H9 (cell line): Measurements from ENCODE around the gene UBE3B. TPM values are rescaled to one million over a fixed set of nuclear protein-coding genes. Genes with fewer than 3 reads are reported as not detected.

Experiments
- DNase-seq: peaks from one replicate; pipeline ENCODE4 v3.0.0-alpha.2; 2017
- H2AFZ ChIP-seq: one replicate; pipeline ENCODE4 v1.6.1; 2013; ENCODE audit warnings: mild to moderate bottlenecking, low read length, control low read depth, moderate library complexity
- H2AK5ac ChIP-seq: 2 replicates; pipeline ENCODE4 v1.6.1; 2013; ENCODE audit warnings: low read length, control low read depth, mixed read lengths; ENCODE audit not compliant: insufficient read length
- H2BK120ac ChIP-seq: one replicate; pipeline ENCODE4 v1.6.1; 2013; ENCODE audit warnings: low read depth, mild to moderate bottlenecking, low read length, control low read depth, inconsistent platforms; ENCODE audit not compliant: poor library complexity, severe bottlenecking
- H2BK12ac ChIP-seq: 2 replicates; pipeline ENCODE4 v1.6.1; 2013; ENCODE audit warnings: low read length, control low read depth, mixed read lengths, low read depth; ENCODE audit not compliant: insufficient read length
- H2BK15ac ChIP-seq: 2 replicates; pipeline ENCODE4 v1.6.1; 2013; ENCODE audit warnings: low read depth, low read length, control low read depth
- H2BK20ac ChIP-seq: one replicate; pipeline ENCODE4 v1.6.1; 2013; ENCODE audit warnings: low read depth, mild to moderate bottlenecking, low read length, control low read depth, inconsistent platforms; ENCODE audit not compliant: poor library complexity, severe bottlenecking
- H2BK5ac ChIP-seq: 2 replicates; pipeline ENCODE4 v1.6.1; 2013; ENCODE audit warnings: low read length, control low read depth, mixed read lengths; ENCODE audit not compliant: insufficient read length
- H3K14ac ChIP-seq: 2 replicates; pipeline ENCODE4 v1.6.1; 2013; ENCODE audit warnings: low read length, control low read depth; ENCODE audit not compliant: insufficient read depth
- H3K18ac ChIP-seq: 2 replicates; pipeline ENCODE4 v1.6.1; 2013; ENCODE audit warnings: low read depth, mild to moderate bottlenecking, mixed read lengths, low read length, control low read depth; ENCODE audit not compliant: insufficient read length
- H3K23ac ChIP-seq: 2 replicates; pipeline ENCODE4 v1.6.1; 2013; ENCODE audit warnings: low read length, control low read depth, mixed read lengths, low read depth; ENCODE audit not compliant: insufficient read length
- H3K23me2 ChIP-seq: 2 replicates; pipeline ENCODE4 v1.6.1; 2013; ENCODE audit warnings: low read depth, mild to moderate bottlenecking, mixed read lengths, low read length, control low read depth; ENCODE audit not compliant: insufficient read length, poor library complexity, severe bottlenecking
- H3K27ac ChIP-seq: 2 replicates; pipeline ENCODE4 v1.5.1; 2013; ENCODE audit warnings: low read length, control low read depth, mixed read lengths, low read depth; ENCODE audit not compliant: insufficient read length
- H3K27me3 ChIP-seq: 2 replicates; pipeline ENCODE4 v1.6.1; 2013; ENCODE audit warnings: low read length, control low read depth, inconsistent platforms; ENCODE audit not compliant: insufficient read depth
- H3K4ac ChIP-seq: 2 replicates; pipeline ENCODE4 v1.6.1; 2013; ENCODE audit warnings: low read depth, mild to moderate bottlenecking, control low read depth, inconsistent platforms, low read length, moderate library complexity
- H3K4me1 ChIP-seq: 2 replicates; pipeline ENCODE4 v1.6.1; 2013; ENCODE audit warnings: low read length, control low read depth, inconsistent platforms; ENCODE audit not compliant: insufficient read depth
- H3K4me2 ChIP-seq: 2 replicates; pipeline ENCODE4 v1.6.1; 2013; ENCODE audit warnings: low read length, control low read depth, mixed read lengths; ENCODE audit not compliant: insufficient read length, insufficient read depth
- H3K56ac ChIP-seq: 2 replicates; pipeline ENCODE4 v1.6.1; 2013; ENCODE audit warnings: low read depth, mild to moderate bottlenecking, mixed read lengths, low read length, control low read depth; ENCODE audit not compliant: insufficient read length
- H3K79me1 ChIP-seq: 2 replicates; pipeline ENCODE4 v1.6.1; 2013; ENCODE audit warnings: low read depth, mild to moderate bottlenecking, moderate library complexity, low read length, control low read depth, inconsistent platforms; ENCODE audit not compliant: insufficient read depth, poor library complexity, severe bottlenecking
- H3K79me2 ChIP-seq: 2 replicates; pipeline ENCODE4 v1.6.1; 2013; ENCODE audit warnings: low read length, control low read depth, inconsistent platforms; ENCODE audit not compliant: insufficient read depth
- H3K9ac ChIP-seq: 2 replicates; pipeline ENCODE4 v1.6.1; 2013; ENCODE audit warnings: low read length, control low read depth, mixed read lengths; ENCODE audit not compliant: insufficient read length; ENCODE audit errors: extremely low read depth
- H3K9me3 ChIP-seq: one replicate; pipeline ENCODE4 v1.6.1; 2013; ENCODE audit warnings: low read depth, low read length, inconsistent platforms; ENCODE audit not compliant: control insufficient read depth
- H3T11ph ChIP-seq: one replicate; pipeline ENCODE4 v1.6.1; 2013; ENCODE audit warnings: mild to moderate bottlenecking, low read length, control low read depth, inconsistent platforms
- H4K20me1 ChIP-seq: one replicate; pipeline ENCODE4 v1.6.1; 2013; ENCODE audit not compliant: control insufficient read depth, insufficient read length, insufficient read depth
- H4K5ac ChIP-seq: 2 replicates; pipeline ENCODE4 v1.6.1; 2013; ENCODE audit warnings: low read depth, mild to moderate bottlenecking, mixed read lengths, low read length, control low read depth; ENCODE audit not compliant: insufficient read length
- H4K8ac ChIP-seq: replicated peaks from 2 replicates; pipeline ENCODE4 v1.6.1; 2013; ENCODE audit warnings: low read length, control low read depth, mixed read lengths, low read depth; ENCODE audit not compliant: insufficient read length
- H4K91ac ChIP-seq: 2 replicates; pipeline ENCODE4 v1.6.1; 2013; ENCODE audit warnings: low read depth, mild to moderate bottlenecking, moderate library complexity, mixed read lengths, low read length, control low read depth; ENCODE audit not compliant: insufficient read length
- H3K27ac Mint-ChIP-seq, 3 experiments: 2 replicates in 2 of 3; 3 replicates in 1 of 3; pipeline ENCODE4 v1.8.0; 2020 to 2021; ENCODE audit warnings: mixed read lengths in 3 of 3, mild to moderate bottlenecking in 1 of 3, moderate library complexity in 1 of 3
- H3K27me3 Mint-ChIP-seq: 2 replicates; pipeline ENCODE4 v1.8.0; 2021; ENCODE audit warnings: low read depth, mild to moderate bottlenecking, moderate library complexity, mixed read lengths
- H3K36me3 Mint-ChIP-seq, 3 experiments: 2 replicates in 2 of 3; 3 replicates in 1 of 3; pipeline ENCODE4 v1.8.0; 2020 to 2021; ENCODE audit warnings: low read depth in 3 of 3, mixed read lengths in 3 of 3; ENCODE audit not compliant: insufficient read depth in 1 of 3
- H3K4me1 Mint-ChIP-seq, 2 experiments: 2 replicates each; pipeline ENCODE4 v1.8.0; 2020; ENCODE audit warnings: mixed read lengths in 2 of 2
- H3K4me3 Mint-ChIP-seq, 2 experiments: 2 replicates in 1 of 2; 3 replicates in 1 of 2; pipeline ENCODE4 v1.8.0; 2020 to 2021; ENCODE audit warnings: mild to moderate bottlenecking in 2 of 2, mixed read lengths in 2 of 2, moderate library complexity in 1 of 2
- H3K9me3 Mint-ChIP-seq, 2 experiments: 2 replicates in 1 of 2; 3 replicates in 1 of 2; pipeline ENCODE4 v1.8.0; 2020; ENCODE audit warnings: mild to moderate bottlenecking in 2 of 2, mixed read lengths in 2 of 2, moderate library complexity in 1 of 2
- WGBS: extraction: QIAGEN DNeasy Blood & Tissue Kit; methylation state at CpG from one replicate; pipeline ENCODE4 v1.1.7; 2013; ENCODE audit warnings: missing lambda C conversion rate, low lambda C conversion rate, mixed read lengths; ENCODE audit not compliant: insufficient read length; ENCODE audit errors: extremely low coverage; 5-methylcytosine and 5-hydroxymethylcytosine counted together
- total RNA-seq: library from RNA; stranded (reverse); gene quantifications from 2 replicates; pipeline ENCODE4 v1.2.1, GENCODE V29; 2021
- TF ChIP-seq, protein P1 (sequence below): fragments of 200-600 bp; sonication (generic); conservative IDR thresholded peaks from 3 replicates; pipeline ENCODE4 v1.8.0; 2021; ENCODE audit warnings: antibody characterized with exemption, mild to moderate bottlenecking

The UBE3B gene
- total RNA-seq, 1 experiment from 2014 or later = 24.2 TPM

DNA sequence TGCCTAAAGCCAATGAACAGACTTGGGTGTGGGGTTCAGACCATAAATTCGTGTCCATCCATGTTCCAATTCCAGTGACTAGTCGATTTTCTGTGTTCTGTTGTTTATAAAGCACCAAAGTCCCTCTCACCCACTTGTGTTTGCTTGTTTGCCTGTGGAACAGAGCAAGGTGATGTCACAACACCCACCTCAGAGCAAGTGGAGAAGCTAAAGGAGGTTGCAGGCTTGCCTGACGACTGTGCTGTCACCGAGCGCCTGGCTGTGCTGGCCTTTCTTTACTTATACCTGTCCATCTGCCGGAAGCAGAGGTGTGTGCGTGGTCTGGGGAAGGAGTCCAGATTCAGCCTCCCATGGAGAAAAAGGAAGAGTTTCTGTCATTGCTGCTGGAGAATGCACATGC lies 102.2 kb downstream of the UBE3B start:
- H3K23ac ChIP-seq = no peak overlapping the region
- no peak overlapping the region for H4K91ac ChIP-seq
- H3K14ac ChIP-seq = no peak overlapping the region
- H3K56ac ChIP-seq = no peak overlapping the region
- H3K27me3 Mint-ChIP-seq = no peaks in the 10 kb centered on the region
- H2BK12ac ChIP-seq = no peak overlapping the region
- no peaks in the 10 kb centered on the region for H3K79me2 ChIP-seq
- no peaks in the 10 kb centered on the region for H4K20me1 ChIP-seq
- no peaks in the 10 kb centered on the region for H3K9me3 Mint-ChIP-seq
- no peak overlapping the region for H3K4me3 Mint-ChIP-seq
- H2AFZ ChIP-seq = no peak overlapping the region
- H3K9ac ChIP-seq = no peak overlapping the region
- H3K23me2 ChIP-seq = no peaks in the 10 kb centered on the region
- no peaks in the 10 kb centered on the region for H3K27me3 ChIP-seq
- peaks cover 4 to 5% of the 10 kb centered on the region in 2 experiments for H3K4me1 Mint-ChIP-seq
- H3K18ac ChIP-seq = no peak overlapping the region
- no CpG with 5 or more reads among the region's 7 CpGs for WGBS
- H3K27ac Mint-ChIP-seq = no peak overlapping the region
- no peak overlapping the region for H2AK5ac ChIP-seq
- 0 out of 2 replicates have a peak, but pooled peaks cover 2% of the 10 kb centered on the region for H3K4me1 ChIP-seq
- no peak overlapping the region for H2BK20ac ChIP-seq
- H4K8ac ChIP-seq = no peak overlapping the region
- H2BK120ac ChIP-seq = no peak overlapping the region
- H3K27ac ChIP-seq = no peak overlapping the region
- H3K79me1 ChIP-seq = no peaks in the 10 kb centered on the region
- H4K5ac ChIP-seq = no peak overlapping the region
- no peaks in the 10 kb centered on the region for H3K9me3 ChIP-seq
- no peak overlapping the region for H3K4me2 ChIP-seq
- H3K4ac ChIP-seq = no peak overlapping the region
- H3K36me3 Mint-ChIP-seq = peaks cover 7 to 68% (median 63%) of the 10 kb centered on the region in 3 experiments; a peak in 6 of 7 replicates
- no peak overlapping the region for H3T11ph ChIP-seq
- no peak for DNase-seq
- TF ChIP-seq, protein P1, sequence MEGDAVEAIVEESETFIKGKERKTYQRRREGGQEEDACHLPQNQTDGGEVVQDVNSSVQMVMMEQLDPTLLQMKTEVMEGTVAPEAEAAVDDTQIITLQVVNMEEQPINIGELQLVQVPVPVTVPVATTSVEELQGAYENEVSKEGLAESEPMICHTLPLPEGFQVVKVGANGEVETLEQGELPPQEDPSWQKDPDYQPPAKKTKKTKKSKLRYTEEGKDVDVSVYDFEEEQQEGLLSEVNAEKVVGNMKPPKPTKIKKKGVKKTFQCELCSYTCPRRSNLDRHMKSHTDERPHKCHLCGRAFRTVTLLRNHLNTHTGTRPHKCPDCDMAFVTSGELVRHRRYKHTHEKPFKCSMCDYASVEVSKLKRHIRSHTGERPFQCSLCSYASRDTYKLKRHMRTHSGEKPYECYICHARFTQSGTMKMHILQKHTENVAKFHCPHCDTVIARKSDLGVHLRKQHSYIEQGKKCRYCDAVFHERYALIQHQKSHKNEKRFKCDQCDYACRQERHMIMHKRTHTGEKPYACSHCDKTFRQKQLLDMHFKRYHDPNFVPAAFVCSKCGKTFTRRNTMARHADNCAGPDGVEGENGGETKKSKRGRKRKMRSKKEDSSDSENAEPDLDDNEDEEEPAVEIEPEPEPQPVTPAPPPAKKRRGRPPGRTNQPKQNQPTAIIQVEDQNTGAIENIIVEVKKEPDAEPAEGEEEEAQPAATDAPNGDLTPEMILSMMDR = no peak
- H2BK5ac ChIP-seq = no peak overlapping the region
- H2BK15ac ChIP-seq = no peak overlapping the region
